ENCODE measurements around the gene GP1BB. TPM values are rescaled to one million over a fixed set of nuclear protein-coding genes. Genes with fewer than 3 reads are reported as not detected.

The GP1BB gene
- total and polyA plus RNA-seq, 2 donors: 1.6 to 2.2 TPM

GRCh38 chr22:19701420-19702145, 21.8 kb upstream of the GP1BB start:
- no peak for DNase-seq (ENCODE audit: extremely low spot score)

GRCh38 chr22:19703869-19704268, 19.5 kb upstream of the GP1BB start:
- 73% methylated on average over 9 of the region's 9 CpGs for WGBS
- no peak for DNase-seq (ENCODE audit: extremely low spot score)
- Histone ChIP-seq H3K36me3 (ENCODE audit: insufficient read depth) (no peaks in the 10 kb centered on the region), H3K27ac (ENCODE audit: low read depth) (no peak overlapping the region), H3K4me3 (ENCODE audit: low read depth, low read length) (no peak overlapping the region), H3K4me1 (ENCODE audit: insufficient read depth) (no peaks in the 10 kb centered on the region)

More at GRCh38 chr22:19701420-19702145, 21.8 kb upstream of the GP1BB start:
- WGBS: 75% methylated on average over 10 of the region's 10 CpGs
- H3K27ac ChIP-seq (ENCODE audit: low read depth): no peak overlapping the region
- no peaks in the 10 kb centered on the region for H3K36me3 ChIP-seq (ENCODE audit: insufficient read depth)
- H3K4me1 ChIP-seq (ENCODE audit: insufficient read depth): no peaks in the 10 kb centered on the region
- no peak overlapping the region for H3K4me3 ChIP-seq (ENCODE audit: low read depth, low read length)

- Histone ChIP-seq H3K27ac (ENCODE audit: low read depth) (no peak overlapping the region), H3K4me1 (ENCODE audit: insufficient read depth) (no peaks in the 10 kb centered on the region), H3K36me3 (ENCODE audit: insufficient read depth) (no peaks in the 10 kb centered on the region), H3K4me3 (ENCODE audit: low read depth, low read length) (no peak overlapping the region)
- no peak for DNase-seq (ENCODE audit: extremely low spot score)
- 64% methylated on average over 15 of the region's 15 CpGs for WGBS
Measured at GRCh38 chr22:19704355-19705015, 18.9 kb upstream of the GP1BB start.

- WGBS: 63% methylated on average over 14 of the region's 14 CpGs
- Histone ChIP-seq H3K36me3 (ENCODE audit: insufficient read depth) (no peaks in the 10 kb centered on the region), H3K27ac (ENCODE audit: low read depth) (no peak overlapping the region), H3K4me3 (ENCODE audit: low read depth, low read length) (no peak overlapping the region), H3K4me1 (ENCODE audit: insufficient read depth) (no peaks in the 10 kb centered on the region)
- no peak for DNase-seq (ENCODE audit: extremely low spot score)
Measured at GRCh38 chr22:19705181-19705934, 18.0 kb upstream of the GP1BB start.

- H3K36me3 ChIP-seq (ENCODE audit: insufficient read depth): no peaks in the 10 kb centered on the region
- no peaks in the 10 kb centered on the region for H3K4me1 ChIP-seq (ENCODE audit: insufficient read depth)
- no peak overlapping the region for H3K27ac ChIP-seq (ENCODE audit: low read depth)
- 83% methylated on average over 7 of the region's 7 CpGs for WGBS
- no peak for DNase-seq (ENCODE audit: extremely low spot score)
- H3K4me3 ChIP-seq (ENCODE audit: low read depth, low read length): no peak overlapping the region
Measured at GRCh38 chr22:19706661-19707151, 16.6 kb upstream of the GP1BB start.

- WGBS: 86% methylated on average over 24 of the region's 24 CpGs
- Histone ChIP-seq H3K27ac (ENCODE audit: low read depth) (no peak overlapping the region), H3K36me3 (ENCODE audit: insufficient read depth) (no peaks in the 10 kb centered on the region), H3K4me3 (ENCODE audit: low read depth, low read length) (no peak overlapping the region), H3K4me1 (ENCODE audit: insufficient read depth) (no peaks in the 10 kb centered on the region)
- no peak for DNase-seq (ENCODE audit: extremely low spot score)
Measured at GRCh38 chr22:19707347-19708290, 15.7 kb upstream of the GP1BB start.

GRCh38 chr22:19708321-19709011, 14.9 kb upstream of the GP1BB start:
- WGBS: 79% methylated on average over 20 of the region's 20 CpGs
- no peak overlapping the region for H3K27ac ChIP-seq (ENCODE audit: low read depth)
- no peak for DNase-seq (ENCODE audit: extremely low spot score)

GRCh38 chr22:19709063-19709769, 14.1 kb upstream of the GP1BB start:
- H3K4me1 ChIP-seq (ENCODE audit: insufficient read depth): no peaks in the 10 kb centered on the region
- no peak overlapping the region for H3K27ac ChIP-seq (ENCODE audit: low read depth)
- DNase-seq (ENCODE audit: extremely low spot score): no peak
- no peak overlapping the region for H3K4me3 ChIP-seq (ENCODE audit: low read depth, low read length)
- WGBS: 64% methylated on average over 19 of the region's 19 CpGs
- H3K36me3 ChIP-seq (ENCODE audit: insufficient read depth): no peaks in the 10 kb centered on the region

More at GRCh38 chr22:19708321-19709011, 14.9 kb upstream of the GP1BB start:
- Histone ChIP-seq H3K4me3 (ENCODE audit: low read depth, low read length) (no peak overlapping the region), H3K4me1 (ENCODE audit: insufficient read depth) (no peaks in the 10 kb centered on the region), H3K36me3 (ENCODE audit: insufficient read depth) (no peaks in the 10 kb centered on the region)

GRCh38 chr22:19710020-19710768, 13.1 kb upstream of the GP1BB start:
- Histone ChIP-seq H3K36me3 (ENCODE audit: insufficient read depth) (no peaks in the 10 kb centered on the region), H3K4me1 (ENCODE audit: insufficient read depth) (no peaks in the 10 kb centered on the region), H3K27ac (ENCODE audit: low read depth) (no peak overlapping the region), H3K4me3 (ENCODE audit: low read depth, low read length) (no peak overlapping the region)
- DNase-seq (ENCODE audit: extremely low spot score): no peak
- WGBS: 85% methylated on average over 19 of the region's 19 CpGs

- Histone ChIP-seq H3K4me1 (ENCODE audit: insufficient read depth) (no peaks in the 10 kb centered on the region), H3K4me3 (ENCODE audit: low read depth, low read length) (no peak overlapping the region), H3K27ac (ENCODE audit: low read depth) (no peak overlapping the region), H3K36me3 (ENCODE audit: insufficient read depth) (no peaks in the 10 kb centered on the region)
- 89% methylated on average over 6 of the region's 6 CpGs for WGBS
- no peak for DNase-seq (ENCODE audit: extremely low spot score)
Measured at GRCh38 chr22:19710769-19711106, 12.6 kb upstream of the GP1BB start.

- WGBS: 91% methylated on average over 13 of the region's 13 CpGs
- DNase-seq (ENCODE audit: extremely low spot score): no peak
- H3K36me3 ChIP-seq (ENCODE audit: insufficient read depth): no peaks in the 10 kb centered on the region
- H3K4me3 ChIP-seq (ENCODE audit: low read depth, low read length): no peak overlapping the region
- H3K27ac ChIP-seq (ENCODE audit: low read depth): no peak overlapping the region
- H3K4me1 ChIP-seq (ENCODE audit: insufficient read depth): no peaks in the 10 kb centered on the region
Measured at GRCh38 chr22:19713245-19713644, 10.1 kb upstream of the GP1BB start.
